Neural progenitor cell (in vitro differentiated cells): Measurements from ENCODE around the gene WDR88. TPM values are rescaled to one million over a fixed set of nuclear protein-coding genes. Genes with fewer than 3 reads are reported as not detected.

Experiments
- total RNA-seq: library from RNA; depleted of rRNA; stranded (reverse); fragments of >200 nt; gene quantifications from 2 replicates; pipeline ENCODE4 v1.2.3, GENCODE V29; 2015; ENCODE audit warnings: low replicate concordance

WDR88 gene
- total RNA-seq, 1 donor from 2014 or later, result not detected

Other genes with a start within 250 kb of the WDR88 start
- gene CEP89, start 160.2 kb upstream of the WDR88 start, total RNA-seq, result 22.0 and 26.1 TPM in 2 replicates
- 2.7 and 4.4 TPM in 2 replicates for gene FAAP24, start 159.9 kb upstream of the WDR88 start, total RNA-seq
- 27.0 and 28.0 TPM in 2 replicates for gene RHPN2, start 67.2 kb upstream of the WDR88 start, total RNA-seq
- 6.4 and 7.0 TPM in 2 replicates for gene GPATCH1, start 50.9 kb upstream of the WDR88 start, total RNA-seq
- gene LRP3, start 62.2 kb downstream of the WDR88 start, total RNA-seq, result 7.5 and 40.0 TPM in 2 replicates
- 0.79 and 0.81 TPM in 2 replicates for gene SLC7A10, start 93.7 kb downstream of the WDR88 start, total RNA-seq
- 0.71 and 2.9 TPM in 2 replicates for gene CEBPA, start 170.4 kb downstream of the WDR88 start, total RNA-seq
- gene CEBPG, start 241.6 kb downstream of the WDR88 start, total RNA-seq, result 40.3 and 59.3 TPM in 2 replicates